HK-2 (cell line): ENCODE measurements around the gene COL4A3.

Experiments
- DNase-seq: peaks from one replicate; pipeline ENCODE4 v3.0.0-alpha.2; 2018; ENCODE audit not compliant: unreplicated experiment

Gene COL4A3

GRCh38 chr2:227340106-227340505, 175.7 kb downstream of the COL4A3 start:
- no peak for DNase-seq

DNA sequence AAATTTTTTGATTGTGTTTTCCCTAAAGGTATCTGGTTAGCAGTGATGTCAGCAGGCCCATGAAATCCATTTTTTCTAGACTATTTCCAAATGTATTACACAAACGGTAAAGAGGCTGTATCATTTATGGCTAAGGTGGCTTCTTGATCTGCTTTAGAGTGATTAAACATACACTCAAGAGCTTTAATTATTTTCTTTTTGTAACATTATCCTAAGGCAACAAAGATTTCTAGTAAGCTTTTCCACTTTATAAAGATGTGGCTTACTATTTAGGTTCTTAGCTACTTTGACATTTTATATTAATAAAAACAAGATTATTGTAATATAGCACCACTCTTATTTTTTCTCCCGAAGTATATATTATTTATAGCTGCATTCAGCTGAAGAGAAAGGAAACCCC, 177.1 kb downstream of the COL4A3 start:
- DNase-seq = no peak

DNA sequence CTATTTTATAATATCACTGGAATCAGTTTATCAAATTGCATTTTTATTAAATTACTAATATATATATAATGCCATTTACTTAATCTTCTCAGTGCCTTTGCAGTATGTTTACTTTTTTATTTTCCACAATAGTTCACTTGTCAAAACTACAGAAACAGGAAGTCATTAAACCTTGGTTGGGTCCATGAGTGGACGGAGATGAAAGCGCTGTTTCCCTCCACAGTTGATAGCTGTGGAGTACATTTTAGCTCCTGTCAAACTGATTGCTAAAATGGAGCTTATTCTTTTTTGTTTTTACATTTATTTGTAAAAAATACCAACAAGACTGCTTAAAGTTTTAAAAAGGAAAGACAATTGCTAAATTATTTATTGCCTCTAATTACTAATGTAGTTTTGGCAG, 179.8 kb downstream of the COL4A3 start:
- DNase-seq = no peak

- no peak for DNase-seq
These were observed 182.7 kb downstream of the COL4A3 start for GRCh38 chr2:227347117-227347516.

- DNase-seq = no peak
These were observed 183.9 kb downstream of the COL4A3 start for GRCh38 chr2:227348324-227348723.

DNA sequence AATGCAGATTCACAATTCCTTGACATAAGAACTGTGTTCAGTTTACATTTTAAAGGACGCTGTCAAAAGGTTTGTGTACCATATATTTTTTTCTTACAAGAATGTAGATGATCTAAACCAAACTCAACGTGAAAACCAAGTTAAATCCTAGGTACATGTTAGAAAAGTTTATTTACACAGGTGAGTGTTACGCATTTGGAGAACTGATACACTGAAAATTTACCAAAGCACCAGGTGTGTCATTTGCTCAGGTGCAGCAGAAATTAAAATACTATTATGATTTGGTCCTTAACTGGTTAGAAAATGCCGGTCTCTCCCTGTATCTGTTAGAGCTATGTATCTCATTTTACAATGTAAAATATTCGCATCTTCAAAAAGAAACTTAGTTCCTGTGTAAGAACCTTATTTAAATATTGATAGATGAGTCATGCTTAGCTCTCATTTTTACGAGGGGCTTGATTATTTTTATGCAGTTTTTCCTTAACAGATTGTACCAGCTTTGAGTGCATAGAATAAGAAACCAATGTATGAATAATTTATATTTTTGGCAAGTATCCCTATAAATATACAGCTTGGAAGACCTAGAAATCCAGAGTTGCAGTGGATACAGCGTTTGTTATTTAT, 185.7 kb downstream of the COL4A3 start:
- DNase-seq = no peak

- no peak for DNase-seq
These were observed 187.2 kb downstream of the COL4A3 start for GRCh38 chr2:227351639-227352038.

DNA sequence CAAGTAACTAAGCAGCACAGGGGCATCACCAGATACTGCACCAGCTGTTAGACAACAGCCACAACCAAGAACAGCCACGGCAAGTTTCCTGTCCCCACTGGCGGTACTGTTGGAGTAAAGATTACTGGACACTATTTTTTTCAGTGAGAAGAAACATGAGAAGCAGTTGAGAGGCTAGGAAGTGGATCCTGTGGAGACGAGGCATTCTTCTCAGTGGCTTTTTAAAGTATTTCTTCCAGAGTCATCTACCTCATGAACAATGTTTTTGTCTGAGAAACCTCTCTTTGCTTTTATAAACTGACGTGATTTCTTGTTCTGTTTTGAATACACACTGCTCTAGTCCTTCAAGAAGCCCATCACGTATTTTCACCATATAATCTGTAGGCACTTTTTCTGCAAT, 195.9 kb downstream of the COL4A3 start:
- DNase-seq = no peak

DNA sequence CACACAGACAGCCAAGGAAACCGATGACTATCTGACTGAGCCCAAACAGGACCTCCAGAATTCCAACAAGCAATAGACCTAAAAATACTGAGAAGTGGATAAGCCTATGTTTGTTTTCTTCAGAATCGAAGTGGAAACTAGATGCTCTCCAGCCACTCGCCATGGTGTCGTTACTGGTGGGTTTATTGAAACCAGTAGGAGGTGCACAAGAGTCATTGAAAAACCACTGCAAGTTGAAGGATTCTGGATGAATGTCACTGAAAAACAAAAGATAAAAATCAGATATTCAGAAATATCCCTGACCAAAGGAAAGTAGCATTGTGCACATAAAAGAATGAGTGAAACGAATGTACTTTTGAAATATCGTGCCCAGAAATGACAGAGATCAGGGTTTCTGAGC, 199.3 kb downstream of the COL4A3 start:
- DNase-seq = no peak
